HFFc6 (cell line): ENCODE results near the gene SLC44A4. TPM values are rescaled to one million over a fixed set of nuclear protein-coding genes. Genes with fewer than 3 reads are reported as not detected.

ENCODE experiments used
- DNase-seq: peaks from one replicate; pipeline ENCODE4 v3.0.0-alpha.2; 2018
- H3K27ac Mint-ChIP-seq: 2 replicates; pipeline ENCODE4 v1.8.0; 2020; ENCODE audit warnings: mild to moderate bottlenecking, mixed read lengths
- H3K27me3 Mint-ChIP-seq: 2 replicates; pipeline ENCODE4 v1.8.0; 2021; ENCODE audit warnings: mild to moderate bottlenecking, moderate library complexity, mixed read lengths; ENCODE audit not compliant: insufficient read depth
- H3K36me3 Mint-ChIP-seq: 2 replicates; pipeline ENCODE4 v1.8.0; 2021; ENCODE audit warnings: low read depth, mixed read lengths
- H3K4me1 Mint-ChIP-seq: 2 replicates; pipeline ENCODE4 v1.8.0; 2020; ENCODE audit warnings: low read depth, mixed read lengths
- H3K4me3 Mint-ChIP-seq: 2 replicates; pipeline ENCODE4 v1.8.0; 2020; ENCODE audit warnings: mild to moderate bottlenecking, moderate library complexity, mixed read lengths
- H3K9me3 Mint-ChIP-seq: 2 replicates; pipeline ENCODE4 v1.8.0; 2020; ENCODE audit warnings: mild to moderate bottlenecking, mixed read lengths
- CTCF ChIP-seq: fragments of 200-600 bp; sonication (generic); IDR thresholded peaks from 2 replicates; pipeline ENCODE4 v1.5.0; 2021; ENCODE audit warnings: antibody characterized with exemption, mild to moderate bottlenecking
- total RNA-seq, 6 experiments: library from RNA; stranded (reverse); fragmentation: NEBNext Ultra II Directional; extraction: Animal tissue kit (Norgen Biotek cat#: 25700); gene quantifications; 2 replicates in 1 of 6; 3 replicates in 5 of 6; pipeline ENCODE4 v1.2.3, GENCODE V29; 2021

The SLC44A4 gene
- total RNA-seq, 6 experiments from 2014 or later = 0.10 TPM; not detected in 5

DNA sequence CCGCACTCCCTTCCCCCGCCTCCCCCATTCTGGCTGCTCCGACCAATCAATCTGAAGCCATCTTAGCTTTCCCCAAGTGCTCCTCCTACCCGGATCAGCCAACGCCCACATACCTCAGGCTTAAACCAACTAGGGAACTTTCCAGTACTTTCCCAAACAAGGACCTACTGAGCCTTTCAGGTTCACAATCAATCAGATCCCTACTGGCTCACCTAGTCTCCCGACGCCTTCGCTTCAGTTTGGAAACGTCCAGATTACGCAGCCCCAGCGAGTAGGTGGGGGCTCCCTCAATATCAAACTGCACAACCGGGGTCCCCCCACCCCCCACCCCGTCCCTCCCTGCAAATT, 64.1 kb downstream of the SLC44A4 start:
- peak overlapping the region; percentile 99 for H3K27ac Mint-ChIP-seq
- H3K27me3 Mint-ChIP-seq = peaks cover 8% of the 10 kb centered on the region
- DNase-seq = peak; percentile 98
- H3K9me3 Mint-ChIP-seq = peaks cover 11% of the 10 kb centered on the region
- peaks cover 18% of the 10 kb centered on the region for H3K36me3 Mint-ChIP-seq
- peaks cover 38% of the 10 kb centered on the region for H3K4me1 Mint-ChIP-seq
- peak overlapping the region; percentile 94 for H3K4me3 Mint-ChIP-seq
- TF ChIP-seq CTCF = no peak

- no peak for TF ChIP-seq CTCF
- Mint-ChIP-seq H3K27me3 (peaks cover 8% of the 10 kb centered on the region), H3K27ac (peak overlapping the region; percentile 99), H3K9me3 (peaks cover 11% of the 10 kb centered on the region), H3K4me3 (peak overlapping the region; percentile 84), H3K36me3 (peaks cover 13% of the 10 kb centered on the region), H3K4me1 (peaks cover 31% of the 10 kb centered on the region)
- no peak for DNase-seq
Measured at GRCh38 chr6:31813465-31813849, 65.3 kb downstream of the SLC44A4 start.

Other genes starting within 250 kb of the SLC44A4 start
- 100 to 1,000 TPM; 247 to 273 (median 262) TPM for gene BAG6, start 226.3 kb downstream of the SLC44A4 start, total RNA-seq
- 1 to 10 TPM; 2.4 to 4.3 (median 2.8) TPM for gene APOM, start 223.1 kb downstream of the SLC44A4 start, total RNA-seq
- 10 to 100 TPM; 13.4 to 16.2 (median 14.9) TPM for gene C6orf47, start 218.2 kb downstream of the SLC44A4 start, total RNA-seq
- gene GPANK1, start 214.0 kb downstream of the SLC44A4 start, total RNA-seq = 10 to 100 TPM; 11.6 to 14.9 (median 13.0) TPM
- gene CSNK2B, start 212.9 kb downstream of the SLC44A4 start, total RNA-seq = 100 to 1,000 TPM; 200 to 255 (median 225) TPM
- 1 to 10 TPM; 4.6 to 6.0 (median 5.3) TPM for gene LY6G5B, start 209.0 kb downstream of the SLC44A4 start, total RNA-seq
- gene LY6G5C, start 197.9 kb downstream of the SLC44A4 start, total RNA-seq = 1 to 10 TPM; 2.2 to 2.9 (median 2.8) TPM
- 10 to 100 TPM; 27.4 to 39.6 (median 32.0) TPM for gene ABHD16A, start 175.7 kb downstream of the SLC44A4 start, total RNA-seq
- gene LY6G6F, start 172.1 kb downstream of the SLC44A4 start, total RNA-seq = not detected
- gene LY6G6D, start 163.6 kb downstream of the SLC44A4 start, total RNA-seq = not detected
- gene LY6G6C, start 157.3 kb downstream of the SLC44A4 start, total RNA-seq = not detected
- not detected for gene MPIG6B, start 155.6 kb downstream of the SLC44A4 start, total RNA-seq
- gene DDAH2, start 149.7 kb downstream of the SLC44A4 start, total RNA-seq = 10 to 100 TPM; 44.0 to 47.8 (median 46.0) TPM
- gene CLIC1, start 142.5 kb downstream of the SLC44A4 start, total RNA-seq = 100 to 1,000 TPM; 638 to 833 (median 745) TPM
- gene MSH5, start 139.0 kb downstream of the SLC44A4 start, total RNA-seq = 10 to 100 TPM in 4 of 6 experiments, 1 to 10 TPM in 2; 7.4 to 14.8 (median 12.6) TPM
- 1 to 10 TPM in 5 of 6 experiments, under 1 TPM in 1; 0.91 to 2.4 (median 1.3) TPM for gene SAPCD1, start 116.3 kb downstream of the SLC44A4 start, total RNA-seq
- under 1 TPM; 0.24 to 0.83 (median 0.64) TPM for gene VWA7, start 101.7 kb downstream of the SLC44A4 start, total RNA-seq
- 100 to 1,000 TPM; 117 to 144 (median 127) TPM for gene VARS1, start 83.2 kb downstream of the SLC44A4 start, total RNA-seq
- 10 to 100 TPM; 31.8 to 48.5 (median 43.4) TPM for gene LSM2, start 72.0 kb downstream of the SLC44A4 start, total RNA-seq
- 1 to 10 TPM; 1.2 to 1.9 (median 1.6) TPM for gene HSPA1L, start 63.7 kb downstream of the SLC44A4 start, total RNA-seq
- 100 to 1,000 TPM in 1 of 6 experiments, 10 to 100 TPM in 5; 78.5 to 102 (median 84.7) TPM for gene HSPA1A, start 63.5 kb downstream of the SLC44A4 start, total RNA-seq
- 100 to 1,000 TPM in 2 of 6 experiments, 10 to 100 TPM in 4; 95.5 to 116 (median 98.9) TPM for gene HSPA1B, start 51.3 kb downstream of the SLC44A4 start, total RNA-seq
- gene NEU1, start 16.2 kb downstream of the SLC44A4 start, total RNA-seq = 10 to 100 TPM; 35.8 to 48.6 (median 40.9) TPM
- gene EHMT2, start 18.7 kb upstream of the SLC44A4 start, total RNA-seq = 10 to 100 TPM; 43.4 to 47.4 (median 45.9) TPM
- 1 to 10 TPM; 7.3 to 9.0 (median 8.3) TPM for gene ZBTB12, start 23.1 kb upstream of the SLC44A4 start, total RNA-seq
- under 1 TPM in 4 of 6 experiments, not detected in 2; 0.24 to 0.43 (median 0.43) TPM for gene C2, start 48.7 kb upstream of the SLC44A4 start, total RNA-seq
- 1 to 10 TPM in 2 of 6 experiments, under 1 TPM in 3, not detected in 1; 0.33 to 1.3 (median 0.81) TPM for gene CFB, start 67.1 kb upstream of the SLC44A4 start, total RNA-seq
- gene NELFE, start 80.0 kb upstream of the SLC44A4 start, total RNA-seq = 10 to 100 TPM; 63.4 to 87.0 (median 78.7) TPM
- 10 to 100 TPM; 74.0 to 83.3 (median 77.8) TPM for gene SKIC2, start 80.2 kb upstream of the SLC44A4 start, total RNA-seq
- 10 to 100 TPM; 14.1 to 20.5 (median 16.5) TPM for gene DXO, start 93.1 kb upstream of the SLC44A4 start, total RNA-seq
- gene C4A, start 103.1 kb upstream of the SLC44A4 start, total RNA-seq = 1 to 10 TPM; 1.2 to 3.2 (median 2.0) TPM
- gene C4B, start 135.8 kb upstream of the SLC44A4 start, total RNA-seq = 1 to 10 TPM; 1.5 to 2.5 (median 2.0) TPM
- gene CYP21A2, start 159.4 kb upstream of the SLC44A4 start, total RNA-seq = under 1 TPM in 1 of 6 experiments, not detected in 5; 0.17 TPM
- gene TNXB, start 230.3 kb upstream of the SLC44A4 start, total RNA-seq = 1 to 10 TPM in 1 of 6 experiments, under 1 TPM in 5; 0.28 to 1.4 (median 0.83) TPM
- 10 to 100 TPM; 80.0 to 96.2 (median 88.7) TPM for gene ATF6B, start 249.2 kb upstream of the SLC44A4 start, total RNA-seq